GM18505 (cell line): ENCODE results near the gene ERLIN1.

Experiments used
- ATAC-seq: cut with Tn5 transposase; IDR thresholded peaks from one replicate; pipeline ENCODE4 v1.9.1; 2021; ENCODE audit not compliant: unreplicated experiment
- POLR2A ChIP-seq: IDR thresholded peaks from 4 replicates; pipeline ENCODE4 v1.6.1; 2011; ENCODE audit warnings: borderline replicate concordance; ENCODE audit not compliant: insufficient read depth, insufficient read length; ENCODE audit errors: extremely low read depth

Gene ERLIN1

GRCh38 chr10:100114460-100114859 is 71.4 kb downstream of the ERLIN1 start:
- TF ChIP-seq POLR2A = no peak
- no peak for ATAC-seq

- no peak for ATAC-seq
- no peak for TF ChIP-seq POLR2A
Measured at GRCh38 chr10:100109670-100110069, 76.2 kb downstream of the ERLIN1 start.

GRCh38 chr10:100106865-100107264 is 79.0 kb downstream of the ERLIN1 start:
- no peak for TF ChIP-seq POLR2A
- ATAC-seq = no peak

GRCh38 chr10:100104300-100104699 is 81.5 kb downstream of the ERLIN1 start:
- TF ChIP-seq POLR2A = no peak

GRCh38 chr10:100103581-100103980 is 82.2 kb downstream of the ERLIN1 start:
- ATAC-seq = no peak
- TF ChIP-seq POLR2A = no peak

More at GRCh38 chr10:100104300-100104699, 81.5 kb downstream of the ERLIN1 start:
- no peak for ATAC-seq

- no peak for ATAC-seq
- no peak for TF ChIP-seq POLR2A
Measured at GRCh38 chr10:100101192-100102076, 84.4 kb downstream of the ERLIN1 start.

- TF ChIP-seq POLR2A = no peak
- no peak for ATAC-seq
Measured at GRCh38 chr10:100100651-100101184, 85.1 kb downstream of the ERLIN1 start.
